ENCODE measurements around the gene RHBG. TPM values are rescaled to one million over a fixed set of nuclear protein-coding genes. Genes with fewer than 3 reads are reported as not detected.

Gene RHBG
- polyA plus RNA-seq, 12 donors, result 0.27 TPM; not detected in 11

- DNase-seq, result no peak
Observed at GRCh38 chr1:156424806-156425432, 55.9 kb downstream of the RHBG start.

GRCh38 chr1:156425943-156426342 is 56.9 kb downstream of the RHBG start:
- no peak for DNase-seq

DNA sequence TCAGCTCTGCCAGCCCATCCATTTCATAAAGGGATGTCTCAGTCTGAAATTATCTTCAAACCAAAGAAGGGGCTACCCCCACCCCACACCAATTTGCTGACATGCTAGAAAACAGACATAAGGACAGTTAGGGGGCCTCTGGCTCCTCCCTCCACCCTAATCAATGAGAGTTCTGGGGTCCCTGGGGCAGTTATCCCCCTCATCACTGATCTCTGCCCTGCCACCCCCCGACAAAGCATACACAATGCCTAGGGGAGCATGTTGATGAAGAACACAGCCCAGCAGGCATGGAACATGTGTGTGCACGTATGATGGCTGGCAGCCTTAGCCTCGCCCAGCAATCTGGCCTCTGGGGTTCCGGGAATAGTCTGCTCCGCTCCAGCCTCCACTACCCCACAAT is 58.9 kb downstream of the RHBG start:
- DNase-seq, result no peak

DNA sequence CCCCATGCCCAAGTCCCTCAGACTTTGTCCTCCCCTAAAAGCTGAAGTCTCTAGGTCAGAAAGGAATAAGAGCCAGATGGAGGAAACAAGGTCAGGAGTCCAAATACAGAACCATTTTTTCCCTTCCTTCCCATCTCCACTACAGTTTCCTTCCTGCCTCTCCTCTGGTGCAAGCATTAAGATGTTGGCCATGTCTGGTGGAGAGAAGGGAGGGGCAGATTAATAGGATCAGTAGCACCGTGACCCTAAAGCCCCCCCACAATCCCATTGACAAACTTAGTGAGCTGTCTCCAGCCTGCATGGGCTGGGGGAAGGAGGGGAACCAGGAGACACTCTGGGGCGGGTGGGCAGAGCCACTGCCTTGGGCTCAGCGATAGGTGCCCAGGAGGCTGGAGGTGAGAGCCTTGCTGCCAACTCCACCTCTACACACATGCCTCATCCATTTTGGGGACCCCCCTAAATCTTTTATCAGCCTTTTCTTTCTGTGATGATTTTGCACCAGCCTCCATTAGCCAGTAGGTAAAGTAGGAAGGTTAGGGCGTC is 59.8 kb downstream of the RHBG start:
- DNase-seq, result no peak

- DNase-seq, result no peak
Observed at GRCh38 chr1:156429313-156430060, 60.5 kb downstream of the RHBG start.

- no peak for DNase-seq
Observed at GRCh38 chr1:156430303-156430702, 61.3 kb downstream of the RHBG start.

GRCh38 chr1:156430866-156431265 is 61.9 kb downstream of the RHBG start:
- no peak for DNase-seq

GRCh38 chr1:156431366-156431765 is 62.4 kb downstream of the RHBG start:
- DNase-seq, result no peak

GRCh38 chr1:156431769-156432668 is 63.0 kb downstream of the RHBG start:
- DNase-seq, result no peak

DNA sequence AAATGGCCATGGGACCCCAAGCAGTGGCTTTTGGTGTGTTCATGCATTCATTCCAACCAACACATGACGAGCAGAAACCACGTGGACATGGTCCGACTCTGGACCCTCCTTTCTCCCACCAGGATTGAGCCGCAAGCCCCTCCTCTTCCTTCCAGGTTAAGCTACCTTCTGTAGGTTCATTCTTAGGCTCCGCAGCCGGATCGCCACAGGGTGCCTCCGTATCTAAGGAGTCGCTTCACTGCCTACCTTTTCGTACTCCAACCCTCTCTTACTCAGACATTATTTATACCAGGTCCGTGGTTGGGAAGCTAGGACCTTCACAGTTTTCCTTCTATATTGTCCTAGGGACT is 63.6 kb downstream of the RHBG start:
- no peak for DNase-seq

DNA sequence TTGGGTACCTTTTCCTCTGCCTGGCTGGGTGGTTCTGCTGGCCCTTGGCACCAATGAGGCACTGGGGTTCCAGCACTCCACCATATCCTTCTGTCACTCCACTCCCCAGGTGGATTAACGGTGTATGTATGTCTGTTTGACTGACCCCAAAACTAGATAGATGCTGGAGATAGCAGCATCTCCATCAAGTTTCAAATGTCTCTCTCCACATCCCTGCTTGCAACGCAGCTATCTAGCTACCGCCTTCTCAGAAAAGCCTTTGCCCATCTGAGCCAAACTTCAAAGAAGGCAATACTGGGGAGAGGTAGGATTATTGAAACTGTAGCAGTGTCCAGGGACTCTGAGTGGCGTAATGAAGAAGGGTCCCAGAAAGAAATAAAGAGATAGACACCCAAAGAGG is 64.0 kb downstream of the RHBG start:
- no peak for DNase-seq

DNA sequence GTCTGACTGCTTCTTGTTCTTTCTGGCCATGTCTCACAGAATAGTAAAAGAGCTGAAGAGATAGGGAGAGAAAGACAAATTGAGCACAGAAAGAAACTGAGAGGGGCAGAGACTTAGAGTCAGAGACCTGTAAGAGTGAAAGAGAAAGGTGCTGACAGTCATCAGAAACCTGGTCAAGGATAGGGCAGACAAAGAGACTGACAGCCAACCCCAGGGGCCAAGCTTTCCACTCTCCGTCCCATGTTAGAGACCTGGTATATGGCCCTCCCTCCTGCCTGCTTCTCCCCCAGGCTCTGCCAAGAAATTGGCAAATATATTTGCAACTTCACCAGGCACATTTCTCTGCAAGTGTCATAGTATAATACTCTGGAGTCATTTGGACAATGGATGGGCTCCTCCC is 64.6 kb downstream of the RHBG start:
- no peak for DNase-seq

Other genes with a start within 250 kb of the RHBG start
- 10 to 100 TPM in 2 of 12 donors, 1 to 10 TPM in 9, not detected in 1; 2.2 to 16.5 (median 3.4) TPM for gene SEMA4A, start 215.6 kb upstream of the RHBG start, polyA plus RNA-seq (ENCODE audit: insufficient read length in 12 of 12)
- gene SLC25A44, start 175.1 kb upstream of the RHBG start, polyA plus RNA-seq (ENCODE audit: insufficient read length in 12 of 12), result 10 to 100 TPM in 11 of 12 donors, not detected in 1; 10.5 to 15.8 (median 12.1) TPM
- 10 to 100 TPM in 11 of 12 donors, not detected in 1; 37.1 to 66.7 (median 40.6) TPM for gene PMF1, start 156.2 kb upstream of the RHBG start, polyA plus RNA-seq (ENCODE audit: insufficient read length in 12 of 12)
- gene BGLAP, start 127.0 kb upstream of the RHBG start, polyA plus RNA-seq (ENCODE audit: insufficient read length in 12 of 12), result 1 to 10 TPM in 6 of 12 donors, under 1 TPM in 4, not detected in 2; 0.38 to 4.8 (median 1.4) TPM
- 1 to 10 TPM in 11 of 12 donors, not detected in 1; 1.6 to 6.9 (median 3.6) TPM for gene PAQR6, start 121.2 kb upstream of the RHBG start, polyA plus RNA-seq (ENCODE audit: insufficient read length in 12 of 12)
- 10 to 100 TPM in 11 of 12 donors, not detected in 1; 38.6 to 55.8 (median 48.6) TPM for gene SMG5, start 86.4 kb upstream of the RHBG start, polyA plus RNA-seq (ENCODE audit: insufficient read length in 12 of 12)
- 10 to 100 TPM in 1 of 12 donors, 1 to 10 TPM in 10, not detected in 1; 3.5 to 17.4 (median 4.2) TPM for gene TMEM79, start 84.9 kb upstream of the RHBG start, polyA plus RNA-seq (ENCODE audit: insufficient read length in 12 of 12)
- gene GLMP, start 73.5 kb upstream of the RHBG start, polyA plus RNA-seq (ENCODE audit: insufficient read length in 12 of 12), result 10 to 100 TPM in 11 of 12 donors, not detected in 1; 12.7 to 57.9 (median 21.4) TPM
- under 1 TPM in 1 of 12 donors, not detected in 11; 0.27 TPM for gene VHLL, start 69.9 kb upstream of the RHBG start, polyA plus RNA-seq (ENCODE audit: insufficient read length in 12 of 12)
- gene CCT3, start 30.9 kb upstream of the RHBG start, polyA plus RNA-seq (ENCODE audit: insufficient read length in 12 of 12), result 100 to 1,000 TPM in 11 of 12 donors, not detected in 1; 119 to 268 (median 248) TPM
- 1 to 10 TPM in 4 of 12 donors, under 1 TPM in 6, not detected in 2; 0.60 to 1.4 (median 0.89) TPM for gene TSACC, start 30.7 kb upstream of the RHBG start, polyA plus RNA-seq (ENCODE audit: insufficient read length in 12 of 12)
- gene MEF2D, start 131.6 kb downstream of the RHBG start, polyA plus RNA-seq (ENCODE audit: insufficient read length in 12 of 12), result 10 to 100 TPM in 11 of 12 donors, not detected in 1; 44.4 to 95.3 (median 69.1) TPM
- 10 to 100 TPM in 1 of 12 donors, 1 to 10 TPM in 10, not detected in 1; 4.6 to 15.7 (median 7.9) TPM for gene IQGAP3, start 203.4 kb downstream of the RHBG start, polyA plus RNA-seq (ENCODE audit: insufficient read length in 12 of 12)
- under 1 TPM in 8 of 12 donors, not detected in 4; 0.19 to 0.70 (median 0.29) TPM for gene TTC24, start 210.5 kb downstream of the RHBG start, polyA plus RNA-seq (ENCODE audit: insufficient read length in 12 of 12)
- gene NAXE, start 222.6 kb downstream of the RHBG start, polyA plus RNA-seq (ENCODE audit: insufficient read length in 12 of 12), result 10 to 100 TPM in 11 of 12 donors, not detected in 1; 21.4 to 36.4 (median 26.5) TPM
- gene GPATCH4, start 232.3 kb downstream of the RHBG start, polyA plus RNA-seq (ENCODE audit: insufficient read length in 12 of 12), result 10 to 100 TPM in 11 of 12 donors, not detected in 1; 25.3 to 39.3 (median 28.2) TPM